SK-N-SH (cell line): ENCODE data around the gene HECTD4.

ENCODE experiments used
- CTCF ChIP-seq: fragments of 200-600 bp; sonication (generic); IDR thresholded peaks from 2 replicates; pipeline ENCODE4 v1.6.1; 2017; ENCODE audit warnings: antibody characterized with exemption, mild to moderate bottlenecking, moderate library complexity
- ELF1 ChIP-seq: IDR thresholded peaks from 2 replicates; pipeline ENCODE4 v1.4.0; 2012
- EP300 ChIP-seq, 2 experiments: IDR thresholded peaks; 2 replicates each; pipeline versions ENCODE4 v1.4.0 to v1.6.1; 2012; ENCODE audit warnings: borderline replicate concordance in 1 of 2, low read depth in 1 of 2, low read length in 1 of 2
- POLR2AphosphoS5 ChIP-seq: IDR thresholded peaks from 2 replicates; pipeline ENCODE4 v1.6.1; 2012; ENCODE audit warnings: low read depth, low read length
- RAD21 ChIP-seq: IDR thresholded peaks from 2 replicates; pipeline ENCODE4 v1.6.1; 2012; ENCODE audit warnings: mild to moderate bottlenecking, low read length

GRCh38 chr12:112199136-112199535 is 183.1 kb downstream of the HECTD4 start:
- TF ChIP-seq CTCF = no peak
- TF ChIP-seq RAD21 = no peak
- TF ChIP-seq ELF1 = no peak
- no peak for TF ChIP-seq POLR2AphosphoS5
- no peak for TF ChIP-seq EP300 (IDR thresholded peaks at IDR 0.05; ENCODE audit: borderline replicate concordance in 1 of 2, low read depth in 1 of 2, low read length in 1 of 2)
